ENCODE data around the gene NRXN2.

The NRXN2 gene

GRCh38 chr11:64627371-64627770 lies 95.6 kb downstream of the NRXN2 start:
- DNase-seq (ENCODE audit: low read depth in 2 of 2), result no peak

GRCh38 chr11:64626637-64627036 lies 96.4 kb downstream of the NRXN2 start:
- no peak for DNase-seq (ENCODE audit: low read depth in 2 of 2)

- DNase-seq (ENCODE audit: low read depth in 2 of 2), result no peak
Observed at GRCh38 chr11:64624883-64625481, 98.0 kb downstream of the NRXN2 start.

- DNase-seq (ENCODE audit: low read depth in 2 of 2), result no peak
Observed at GRCh38 chr11:64622681-64623080, 100.3 kb downstream of the NRXN2 start.

GRCh38 chr11:64621283-64622019 lies 101.5 kb downstream of the NRXN2 start:
- DNase-seq (ENCODE audit: low read depth in 2 of 2), result no peak

GRCh38 chr11:64620381-64620971 lies 102.5 kb downstream of the NRXN2 start:
- DNase-seq (ENCODE audit: low read depth in 2 of 2), result no peak

- no peak for DNase-seq (ENCODE audit: low read depth in 2 of 2)
Observed at GRCh38 chr11:64619811-64620380, 103.1 kb downstream of the NRXN2 start.

- no peak for DNase-seq (ENCODE audit: low read depth in 2 of 2)
Observed at GRCh38 chr11:64619196-64619595, 103.8 kb downstream of the NRXN2 start.

GRCh38 chr11:64616817-64617216 lies 106.2 kb downstream of the NRXN2 start:
- no peak for DNase-seq (ENCODE audit: low read depth in 2 of 2)

GRCh38 chr11:64614917-64615316 lies 108.1 kb downstream of the NRXN2 start:
- DNase-seq (ENCODE audit: low read depth in 2 of 2), result no peak

- no peak for DNase-seq (ENCODE audit: low read depth in 2 of 2)
Observed at GRCh38 chr11:64613648-64614047, 109.3 kb downstream of the NRXN2 start.

- DNase-seq (ENCODE audit: low read depth in 2 of 2), result no peak
Observed at GRCh38 chr11:64611869-64612646, 110.9 kb downstream of the NRXN2 start.

- DNase-seq (ENCODE audit: low read depth in 2 of 2), result no peak
Observed at GRCh38 chr11:64611176-64611575, 111.8 kb downstream of the NRXN2 start.

GRCh38 chr11:64610596-64610995 lies 112.4 kb downstream of the NRXN2 start:
- no peak for DNase-seq (ENCODE audit: low read depth in 2 of 2)

- no peak for DNase-seq (ENCODE audit: low read depth in 2 of 2)
Observed at GRCh38 chr11:64609436-64610047, 113.5 kb downstream of the NRXN2 start.

GRCh38 chr11:64608636-64609035 lies 114.4 kb downstream of the NRXN2 start:
- DNase-seq (ENCODE audit: low read depth in 2 of 2), result no peak

- DNase-seq (ENCODE audit: low read depth in 2 of 2), result no peak
Observed at GRCh38 chr11:64608046-64608445, 115.0 kb downstream of the NRXN2 start.

- no peak for DNase-seq (ENCODE audit: low read depth in 2 of 2)
Observed at GRCh38 chr11:64607381-64607985, 115.5 kb downstream of the NRXN2 start.

GRCh38 chr11:64606796-64607380 lies 116.1 kb downstream of the NRXN2 start:
- DNase-seq (ENCODE audit: low read depth in 2 of 2), result no peak

- no peak for DNase-seq (ENCODE audit: low read depth in 2 of 2)
Observed at GRCh38 chr11:64605656-64606585, 117.1 kb downstream of the NRXN2 start.
